ENCODE measurements around the gene GSAP. TPM values are rescaled to one million over a fixed set of nuclear protein-coding genes. Genes with fewer than 3 reads are reported as not detected.

GSAP gene
- total and polyA plus RNA-seq, 9 of the 15 experiments (the other 6 are each of a cell fraction or from before 2014, with no cell fraction given), result 0.13 TPM; not detected in 8

GRCh38 chr7:77360969-77361368, 55.2 kb downstream of the GSAP start (continued):
- TF ChIP-seq GMEB1 (CRISPR knock-in tag; IDR thresholded peaks at IDR 0.05), result no peak
- TF ChIP-seq STAT5A (IDR thresholded peaks at IDR 0.05; ENCODE audit: borderline replicate concordance, low read length), result no peak
- TF ChIP-seq RBM25 (IDR thresholded peaks at IDR 0.05; ENCODE audit: low read depth, low read length, severe bottlenecking), result no peak
- no peak for TF ChIP-seq ILK (tag; IDR thresholded peaks at IDR 0.05; ENCODE audit: borderline replicate concordance, low read depth)
- TF ChIP-seq MAZ (CRISPR knock-in tag; conservative IDR thresholded peaks at IDR 0.05 in 1 of 2, IDR thresholded peaks at IDR 0.05 in 1 of 2), result no peak

- peaks cover 0 to 6% of the 10 kb centered on the region in 2 experiments; a peak in 2 of 5 replicates for H3K27me3 ChIP-seq (ENCODE audit: control insufficient read depth in 2 of 2, insufficient read depth in 2 of 2, low read length in 2 of 2)
- H2AFZ ChIP-seq (ENCODE audit: low read depth, low read length), result no peak overlapping the region
- ChIA-PET POLR2A (no interaction called here), CTCF (ENCODE audit: low intra/inter-chr PET ratio) (no interaction called here)
- BruUV-seq (replicated peaks), result no TSS peak
- H3K4me3 ChIP-seq, result no peak overlapping the region
- no peak overlapping the region for H3K9ac ChIP-seq (ENCODE audit: insufficient read depth in 1 of 2, low read depth in 2 of 2, low read length in 2 of 2)
- no peaks in the 10 kb centered on the region for H3K79me2 ChIP-seq (ENCODE audit: control insufficient read depth, insufficient read depth, low read length)
- whole genome bisulfite sequencing (ENCODE audit: insufficient coverage, low coverage, missing lambda C conversion rate), result 0% methylated on average over 1 of the region's 1 CpG
- FAIRE-seq (no peak), ATAC-seq (no peak), DNase-seq (ENCODE audit: extremely low read depth in 1 of 4, low spot score in 3 of 4) (no peak)
- no peak overlapping the region for H3K27ac ChIP-seq (ENCODE audit: extremely low read depth, low read depth, low read length)
- in situ Hi-C loops (cut with MboI) (no loop called here), intact Hi-C loops (cut with micrococcal nuclease) (no loop called here)
- no peaks in the 10 kb centered on the region for H3K36me3 ChIP-seq (ENCODE audit: control insufficient read depth, insufficient read depth, low read length)
- H4K20me1 ChIP-seq (replicated peaks; ENCODE audit: control insufficient read depth, insufficient read depth, low read length), result 0 out of 2 replicates have a peak, but pooled peaks cover 4% of the 10 kb centered on the region
- no peaks in the 10 kb centered on the region for H3K9me3 ChIP-seq (replicated peaks; ENCODE audit: control insufficient read depth, insufficient read depth, low read depth, low read length)
- no peak for TF ChIP-seq GTF3C2 (IDR thresholded peaks at IDR 0.05; ENCODE audit: borderline replicate concordance, extremely low read depth, insufficient read length)
- TF ChIP-seq STAT6 (CRISPR knock-in tag; IDR thresholded peaks at IDR 0.05), result no peak
- TF ChIP-seq NCOA1 (IDR thresholded peaks at IDR 0.05; ENCODE audit: low read depth), result no peak
- no peak for TF ChIP-seq SAFB2 (IDR thresholded peaks at IDR 0.05; ENCODE audit: borderline replicate concordance, low read depth, low read length, severe bottlenecking)
- TF ChIP-seq NRF1 (conservative IDR thresholded peaks at IDR 0.05 in 1 of 2, IDR thresholded peaks at IDR 0.05 in 1 of 2), result no peak
- TF ChIP-seq ZNF778 (CRISPR knock-in tag; IDR thresholded peaks at IDR 0.05), result no peak
- no peak overlapping the region for H3K4me2 ChIP-seq (ENCODE audit: insufficient read depth, low read length)
- H3K9me1 ChIP-seq (ENCODE audit: control insufficient read depth, insufficient read depth, low read length), result no peaks in the 10 kb centered on the region
- peaks cover 0 to 4% of the 10 kb centered on the region in 2 experiments; a peak in 3 of 5 replicates for H3K4me1 ChIP-seq (replicated peaks in 1 of 2; ENCODE audit: control insufficient read depth in 2 of 2, insufficient read depth in 2 of 2, low read length in 2 of 2)
Measured at GRCh38 chr7:77360104-77360503, 56.0 kb downstream of the GSAP start.
